ENCODE results near the gene UGCG. TPM values are rescaled to one million over a fixed set of nuclear protein-coding genes. Genes with fewer than 3 reads are reported as not detected.
"Not testable (repeated sequence)": the region's sequence is repeated elsewhere in the genome, so short reads cannot be mapped to it uniquely, and the experiment has no call there.

UGCG gene
- total RNA-seq, 1 experiment from 2014 or later: 99.2 TPM

DNA sequence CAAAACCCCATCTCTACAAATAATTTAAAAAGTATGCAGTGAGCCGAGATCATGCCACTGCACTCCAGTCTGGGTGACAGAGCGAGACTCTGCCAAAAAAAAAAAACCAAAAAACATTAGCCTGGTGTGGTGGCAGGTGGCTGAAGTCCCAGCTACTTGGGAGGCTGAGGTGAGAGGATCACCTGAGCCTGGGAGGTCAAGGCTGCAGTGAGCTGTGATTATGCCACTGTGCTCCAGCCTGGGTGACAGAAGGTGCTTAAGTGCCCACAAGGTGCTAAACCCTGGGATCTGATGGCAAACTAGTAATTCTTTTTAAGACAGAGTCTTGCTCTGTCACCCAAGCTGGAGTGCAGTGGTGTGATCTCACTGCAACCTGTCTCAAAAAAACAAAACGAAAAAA lies 5.7 kb upstream of the UGCG start:
- DNase-seq (ENCODE audit: low read depth): not testable (repeated sequence)

DNA sequence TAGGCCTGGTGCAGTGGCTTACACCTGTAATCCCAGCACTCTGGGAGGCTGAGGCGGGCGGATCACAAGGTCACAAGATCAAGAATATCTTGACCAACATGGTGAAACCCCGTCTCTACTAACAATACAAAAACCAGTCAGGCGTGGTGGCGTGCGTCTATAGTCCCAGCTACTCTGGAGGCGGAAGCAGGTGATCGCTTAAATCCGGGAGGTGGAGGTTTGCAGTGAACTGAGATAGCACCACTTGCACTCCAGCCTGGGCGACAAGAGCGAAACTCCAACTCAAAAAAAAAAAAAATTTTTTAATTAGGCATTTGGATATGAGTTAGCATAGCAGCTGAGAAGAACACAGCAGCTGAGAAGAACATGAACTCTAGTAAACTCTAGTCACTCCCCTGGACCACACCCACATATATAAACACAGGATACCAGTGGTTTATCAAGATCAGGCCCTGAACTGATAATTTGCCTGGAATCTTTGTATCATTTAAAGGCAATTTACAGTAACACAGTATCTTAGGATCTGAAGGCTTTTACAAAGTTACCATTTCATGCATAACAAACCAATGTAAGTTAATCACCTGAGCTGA lies 4.6 kb upstream of the UGCG start:
- DNase-seq (ENCODE audit: low read depth): peak; percentile 66

DNA sequence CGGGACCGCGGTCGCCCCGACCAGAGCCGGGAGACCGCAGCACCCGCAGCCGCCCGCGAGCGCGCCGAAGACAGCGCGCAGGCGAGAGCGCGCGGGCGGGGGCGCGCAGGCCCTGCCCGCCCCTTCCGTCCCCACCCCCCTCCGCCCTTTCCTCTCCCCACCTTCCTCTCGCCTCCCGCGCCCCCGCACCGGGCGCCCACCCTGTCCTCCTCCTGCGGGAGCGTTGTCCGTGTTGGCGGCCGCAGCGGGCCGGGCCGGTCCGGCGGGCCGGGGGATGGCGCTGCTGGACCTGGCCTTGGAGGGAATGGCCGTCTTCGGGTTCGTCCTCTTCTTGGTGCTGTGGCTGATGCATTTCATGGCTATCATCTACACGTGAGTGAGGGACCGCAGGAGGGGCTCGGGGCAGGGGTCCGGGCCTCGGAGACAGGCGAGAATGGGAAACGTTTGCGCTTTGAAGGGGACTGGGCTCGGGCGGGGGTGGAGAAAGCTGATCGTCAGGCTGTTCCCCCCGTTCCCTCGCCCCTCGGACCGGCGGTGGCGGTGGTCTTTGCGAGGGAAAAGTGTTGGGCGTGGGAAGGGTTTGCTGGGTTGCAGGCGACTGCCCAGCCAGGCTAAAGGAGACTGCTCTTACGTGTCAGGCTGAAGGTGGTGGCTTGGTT lies 457 bp downstream of the UGCG start:
- peak; percentile 55 for DNase-seq (ENCODE audit: low read depth)

- peak; percentile 64 for DNase-seq (ENCODE audit: low read depth)
These were observed 1.1 kb downstream of the UGCG start for GRCh38 chr9:111897601-111898137.

- DNase-seq (ENCODE audit: low read depth): peak; percentile 47
These were observed 1.9 kb downstream of the UGCG start for GRCh38 chr9:111898331-111899096.

DNA sequence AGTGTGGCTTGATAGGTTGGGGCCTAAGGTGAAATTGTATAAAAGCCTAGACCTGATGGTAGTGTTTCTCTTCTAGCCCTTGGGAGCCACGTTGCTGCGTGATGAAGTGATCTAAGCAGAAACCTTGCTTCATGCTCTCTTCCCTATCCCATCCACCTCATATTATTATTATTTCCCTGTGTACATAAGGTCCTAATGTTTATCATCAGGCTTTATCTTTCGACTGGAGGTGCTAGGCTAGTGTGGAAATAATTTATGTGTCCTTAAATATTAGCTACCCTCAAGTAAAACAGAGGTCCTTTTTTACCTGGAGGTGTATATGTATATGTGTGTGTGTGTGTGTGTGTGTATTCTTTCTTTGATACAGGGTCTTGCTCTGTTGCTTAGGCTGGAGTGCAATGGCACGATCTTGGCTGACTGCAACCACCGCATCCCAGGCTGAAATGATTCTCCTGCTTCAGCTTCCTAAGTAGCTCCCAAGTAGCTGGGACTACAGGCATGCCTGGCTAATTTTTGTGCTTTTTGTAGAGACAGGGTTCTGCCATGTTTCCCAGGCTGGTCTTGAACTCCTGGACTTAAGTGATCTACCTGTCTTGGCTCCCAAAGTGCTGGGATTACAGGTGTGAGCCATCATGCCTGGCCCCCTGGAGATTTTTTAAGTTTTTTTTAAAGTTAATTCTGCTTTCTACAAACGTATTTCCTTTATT lies 3.7 kb downstream of the UGCG start:
- DNase-seq (ENCODE audit: low read depth): no peak

- DNase-seq (ENCODE audit: low read depth): peak; percentile 32
These were observed 4.4 kb downstream of the UGCG start for GRCh38 chr9:111900858-111901612.

DNA sequence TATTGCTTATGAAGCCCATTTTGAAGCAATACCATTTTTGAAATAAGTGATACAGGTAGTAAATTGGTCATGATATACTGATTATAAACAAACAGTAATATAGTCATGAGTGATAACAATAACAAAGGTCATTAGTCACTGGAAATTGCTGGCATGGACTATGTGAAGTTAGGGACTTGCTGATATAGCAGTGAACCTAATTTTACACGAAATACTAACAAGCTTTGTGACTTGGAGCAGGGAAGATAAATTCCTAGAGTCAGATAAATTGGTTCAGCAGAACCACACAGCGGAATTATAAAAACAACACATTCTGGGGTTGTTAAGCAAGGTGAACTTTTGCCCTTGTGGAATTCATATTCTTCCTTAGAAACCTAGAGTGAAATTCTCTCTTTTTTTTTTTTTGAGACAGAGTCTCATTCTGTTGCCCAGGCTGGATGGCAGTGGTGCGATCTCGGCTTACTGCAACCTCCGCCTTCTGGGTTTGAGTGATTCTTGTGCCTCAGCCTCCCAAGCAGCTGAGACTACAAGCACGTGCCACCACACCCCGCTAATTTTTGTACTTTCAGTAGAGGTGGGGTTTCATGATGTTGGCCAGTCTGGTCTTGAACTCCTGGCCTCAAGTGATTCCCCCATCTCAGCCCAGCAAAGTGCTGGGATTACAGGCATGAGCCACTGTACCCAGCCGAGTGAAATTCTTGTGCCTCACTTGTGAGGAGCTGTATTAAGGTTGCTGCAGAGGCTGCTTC lies 6.0 kb downstream of the UGCG start:
- DNase-seq (ENCODE audit: low read depth): peak; percentile 85

DNA sequence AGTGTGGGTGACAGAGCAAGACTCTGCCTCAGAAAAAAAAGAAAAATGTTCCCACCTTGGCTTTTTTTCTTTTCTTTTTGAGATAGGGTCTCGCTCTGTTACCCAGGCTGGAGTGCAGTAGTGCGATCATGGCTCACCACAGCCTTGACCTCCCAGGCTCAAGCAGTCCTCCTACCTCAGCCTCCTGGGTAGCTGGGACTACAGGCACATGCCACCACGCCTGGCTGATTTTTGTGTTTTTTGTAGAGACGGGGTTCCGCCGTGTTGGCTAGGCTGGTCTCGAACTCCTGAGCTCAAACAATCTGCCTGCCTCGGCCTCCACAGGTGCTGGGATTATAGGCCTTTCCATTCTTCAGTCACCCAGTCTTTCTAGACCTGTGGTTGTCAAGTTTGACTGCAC lies 6.9 kb downstream of the UGCG start:
- not testable (repeated sequence) for DNase-seq (ENCODE audit: low read depth)

- DNase-seq (ENCODE audit: low read depth): no peak
These were observed 7.4 kb downstream of the UGCG start for GRCh38 chr9:111904026-111904425.

GRCh38 chr9:111904891-111905291 lies 8.3 kb downstream of the UGCG start:
- no peak for DNase-seq (ENCODE audit: low read depth)

- no peak for DNase-seq (ENCODE audit: low read depth)
These were observed 10.5 kb downstream of the UGCG start for GRCh38 chr9:111907147-111907546.

GRCh38 chr9:111909444-111909843 lies 12.8 kb downstream of the UGCG start:
- DNase-seq (ENCODE audit: low read depth): no peak

DNA sequence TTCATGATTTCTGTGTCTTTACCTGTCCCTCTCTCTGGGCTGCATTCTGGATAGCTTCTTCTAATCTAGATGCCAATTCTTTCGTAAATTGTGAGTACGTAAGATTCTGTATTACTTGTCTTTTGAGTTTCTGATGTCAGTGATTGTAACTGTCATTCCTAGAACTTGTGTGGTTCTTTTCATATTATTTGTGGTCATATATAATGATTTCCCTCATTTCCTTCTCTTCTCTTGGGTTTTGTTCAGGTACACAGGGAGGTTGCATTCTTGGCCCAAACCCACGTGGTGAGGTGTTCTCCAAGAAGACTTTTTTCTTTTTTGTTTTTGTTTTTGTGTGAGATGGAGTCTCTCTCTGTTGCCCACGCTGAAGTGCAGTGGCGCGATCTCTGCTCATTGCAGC lies 13.8 kb downstream of the UGCG start:
- no peak for DNase-seq (ENCODE audit: low read depth)

- no peak for DNase-seq (ENCODE audit: low read depth)
These were observed 16.5 kb downstream of the UGCG start for GRCh38 chr9:111913159-111913558.

DNA sequence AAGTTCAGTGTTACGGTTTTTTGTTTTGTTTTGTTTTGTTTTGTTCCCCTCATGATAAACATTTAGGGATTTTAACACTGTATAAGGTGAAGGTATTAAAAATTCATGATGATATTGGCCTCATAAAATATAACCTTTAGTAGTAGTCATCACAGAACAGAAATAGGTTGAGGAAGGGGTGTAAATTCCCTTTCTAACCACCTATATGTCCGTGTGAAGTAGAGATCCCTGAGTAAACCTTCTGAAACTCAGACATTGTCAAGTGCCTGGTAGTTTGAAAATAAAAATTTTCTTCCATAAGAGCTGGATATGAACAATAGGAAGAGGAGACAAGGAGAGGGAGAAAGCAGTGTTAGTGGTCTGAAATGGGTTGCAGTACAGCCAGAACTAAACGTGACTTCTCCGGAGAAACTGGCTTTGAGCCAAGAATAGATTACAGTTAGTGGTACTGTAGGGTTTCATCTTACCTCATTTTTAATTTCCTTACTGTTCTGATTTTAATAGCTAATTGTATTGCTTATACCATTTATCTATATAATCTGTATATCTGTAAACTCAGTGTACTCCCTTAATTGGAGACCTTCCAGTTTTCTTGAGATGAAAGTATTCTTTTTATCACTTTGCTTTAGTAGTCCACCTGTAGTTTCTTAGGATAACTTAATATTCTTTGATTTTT lies 18.3 kb downstream of the UGCG start:
- no peak for DNase-seq (ENCODE audit: low read depth)

DNA sequence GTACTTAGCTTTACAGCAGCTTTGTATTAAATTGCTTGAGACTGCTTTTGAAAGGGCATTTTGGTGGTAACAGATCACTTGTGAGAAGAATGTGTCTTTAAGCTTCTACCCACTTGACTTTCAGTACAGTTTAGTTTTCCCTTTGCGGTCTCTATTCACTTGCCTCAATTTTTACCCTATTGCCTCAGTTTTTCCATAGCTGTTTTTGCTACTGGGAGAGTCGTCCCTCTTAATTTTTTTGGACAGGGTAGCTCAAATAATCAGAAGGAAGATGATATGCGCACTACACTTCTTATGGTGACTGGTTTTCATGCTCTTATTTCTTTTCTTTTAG lies 18.8 kb downstream of the UGCG start:
- DNase-seq (ENCODE audit: low read depth): no peak

DNA sequence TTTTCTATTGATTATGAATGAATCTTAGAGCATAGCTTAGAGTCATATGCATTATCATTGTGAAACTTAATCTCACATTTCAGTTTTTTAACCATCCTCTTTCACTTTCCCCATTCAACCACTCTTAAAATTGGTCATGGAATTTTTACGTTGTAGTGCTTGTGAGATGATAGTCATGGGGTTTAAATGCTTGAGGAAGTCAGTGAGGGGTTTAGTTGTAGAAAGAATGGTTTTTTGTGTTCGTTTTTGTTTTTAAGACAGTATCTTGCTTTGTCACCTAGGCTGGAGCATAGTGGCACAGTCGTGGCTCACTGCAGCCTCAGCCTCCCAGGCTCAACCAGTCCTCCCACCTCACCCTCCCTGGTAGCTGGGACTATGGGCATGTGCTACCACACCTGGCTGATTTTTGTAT lies 19.6 kb downstream of the UGCG start:
- no peak for DNase-seq (ENCODE audit: low read depth)

GRCh38 chr9:111917201-111917600 lies 20.6 kb downstream of the UGCG start:
- no peak for DNase-seq (ENCODE audit: low read depth)

- no peak for DNase-seq (ENCODE audit: low read depth)
These were observed 21.4 kb downstream of the UGCG start for GRCh38 chr9:111917980-111918379.
